Heart right ventricle (tissue), 16 donors: ENCODE data around the gene FERMT1. TPM values are rescaled to one million over a fixed set of nuclear protein-coding genes. Genes with fewer than 3 reads are reported as not detected.
"Not testable (repeated sequence)": the region's sequence is repeated elsewhere in the genome, so short reads cannot be mapped to it uniquely, and the experiment has no call there.

Source experiments
- ATAC-seq, 8 donors: fragments of 200-7000 bp; cut with Tn5 transposase; one replicate each; pipeline ENCODE4 v1.9.1; 2020; ENCODE audit warnings: mild to moderate bottlenecking in 8 of 8, moderate library complexity in 8 of 8, moderate number of reproducible peaks in 1 of 8
- DNase-seq, 2 donors: peaks; one replicate each; pipeline ENCODE4 v3.0.0-alpha.2; 2020
- H3K27ac ChIP-seq, 10 donors: fragments of 200-600 bp; sonication (generic) in 2 of 10; one replicate each; pipeline versions ENCODE4 v1.5.0 to v1.8.0; 2020 to 2022; ENCODE audit warnings: mild to moderate bottlenecking in 3 of 10
- H3K27me3 ChIP-seq, 7 donors: fragments of 200-600 bp; one replicate each; pipeline ENCODE4 v1.8.0; 2021 to 2022; ENCODE audit warnings: mild to moderate bottlenecking in 2 of 7
- H3K36me3 ChIP-seq, 9 donors: fragments of 200-600 bp; sonication (generic) in 1 of 9; one replicate each; pipeline versions ENCODE4 v1.5.0 to v1.8.0; 2020 to 2022; ENCODE audit warnings: mild to moderate bottlenecking in 2 of 9
- H3K4me1 ChIP-seq, 9 donors: fragments of 200-600 bp; sonication (generic) in 1 of 9; one replicate each; pipeline versions ENCODE4 v1.5.0 to v1.8.0; 2020 to 2022; ENCODE audit warnings: mild to moderate bottlenecking in 4 of 9
- H3K4me3 ChIP-seq, 10 donors: fragments of 200-600 bp; sonication (generic) in 2 of 10; one replicate each; pipeline versions ENCODE4 v1.5.0 to v1.8.0; 2020 to 2022; ENCODE audit warnings: mild to moderate bottlenecking in 7 of 10, moderate library complexity in 2 of 10
- H3K9me3 ChIP-seq, 11 donors: fragments of 200-600 bp in 10 of 11; sonication (generic) in 2 of 11; one replicate each; pipeline versions ENCODE4 v1.5.0 to v1.8.0; 2013 to 2022; ENCODE audit warnings: mild to moderate bottlenecking in 2 of 11, control low read depth in 1 of 11, moderate library complexity in 1 of 11
- WGBS, 2 donors: extraction: QIAGEN DNeasy Blood & Tissue Kit; methylation state at CpG; one replicate each; pipeline ENCODE4 v1.1.7; 2013; ENCODE audit warnings: inconsistent platforms in 1 of 2; 5-methylcytosine and 5-hydroxymethylcytosine counted together
- intact Hi-C, 10 donors: fragments of 100-400 bp; cut with DNase I; formaldehyde crosslinking; loops; one replicate each; pipeline versions ENCODE4 v1.11.1 to v1.14.2; 2022
- polyA plus RNA-seq, 2 donors: library from polyadenylated mRNA; stranded (reverse); fragments of 200-250 nt; gene quantifications; one replicate each; pipeline ENCODE4 v1.2.3, GENCODE V29; 2013
- total RNA-seq, 10 donors: library from RNA; stranded (reverse); fragmentation: NEBNext Ultra II Directional in 3 of 10; extraction: Animal tissue kit (Norgen Biotek cat#: 25700) in 3 of 10; gene quantifications; one replicate each; pipeline versions ENCODE4 v1.2.1 to v1.2.4, GENCODE V29; 2021 to 2023
- TF ChIP-seq, protein P1 (sequence below), 9 donors: fragments of 200-600 bp; sonication (generic) in 2 of 9; IDR thresholded peaks; one replicate each; pipeline versions ENCODE4 v1.5.0 to v1.8.0; 2021 to 2022; ENCODE audit warnings: antibody characterized with exemption in 9 of 9, mild to moderate bottlenecking in 5 of 9, moderate library complexity in 1 of 9
- donor health status: Arrhythmogenic right ventricular cardiomyopathy.
- donor health status: ischemic (EF 13 %, LVEDD 7.1; RV severe dilation, severe dysfunction).
- donor health status: healthy with polysubstance abuse.
- donor health status: DM: no; HTN: yes; CAD: no.
- donor health status: DM: no; HTN: no; CAD: no.
- donor health status: ischemic (EF 25% LVEDD 6.9; RV normal size, moderate dysfunction).
- donor health status: ischemic (EF 25% LVEDD 5.7; RV mildly dilated, moderate dysfunction).
- donor health status: healthy.
- donor health status: DM: yes; HTN: yes; CAD: no.
- donor health status: Ischemic cardiomyopathy.
- donor health status: ischemic (EF 35%, LVEDD 5.7; RV mildly dilated, moderate dysfunction).
- donor health status: nonischemic (EF 11% LVEDD 7.7; RV severe dilation, severe dysfunction).
- donor health status: DM: yes; HTN: yes; CAD: no.
- donor health status: PGD.
- donor health status: ischemic (EF 29% LVEDD 5.4; RV normal size, mild dysfunction).
- donor health status: nonischemic (EF 23%, LVEDD 6.1; RV moderate dilation, normal function).

FERMT1 gene
- total and polyA plus RNA-seq, 12 donors: 0.03 to 2.2 (median 1.3) TPM

DNA sequence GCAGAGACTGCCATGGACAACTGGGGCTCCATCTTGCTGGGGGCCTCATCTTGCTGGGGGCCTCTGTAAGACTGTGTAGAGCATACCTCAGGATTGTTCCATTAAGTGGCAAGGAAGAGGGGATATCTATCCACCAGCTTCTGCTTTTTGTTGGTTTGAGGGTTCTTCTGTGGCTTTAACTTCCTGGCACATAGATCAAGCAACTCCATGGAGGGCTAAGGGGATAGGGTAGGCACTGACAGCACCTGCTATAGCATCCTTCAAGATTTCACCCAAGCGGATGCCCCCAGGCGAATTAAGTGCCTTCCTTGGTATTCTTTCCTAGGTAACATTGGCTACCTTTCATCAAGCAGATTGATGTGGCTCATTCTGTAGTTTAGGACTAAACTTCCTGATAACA, 65.1 kb downstream of the FERMT1 start:
- no peak overlapping the region for H3K27ac ChIP-seq
- TF ChIP-seq, protein P1, sequence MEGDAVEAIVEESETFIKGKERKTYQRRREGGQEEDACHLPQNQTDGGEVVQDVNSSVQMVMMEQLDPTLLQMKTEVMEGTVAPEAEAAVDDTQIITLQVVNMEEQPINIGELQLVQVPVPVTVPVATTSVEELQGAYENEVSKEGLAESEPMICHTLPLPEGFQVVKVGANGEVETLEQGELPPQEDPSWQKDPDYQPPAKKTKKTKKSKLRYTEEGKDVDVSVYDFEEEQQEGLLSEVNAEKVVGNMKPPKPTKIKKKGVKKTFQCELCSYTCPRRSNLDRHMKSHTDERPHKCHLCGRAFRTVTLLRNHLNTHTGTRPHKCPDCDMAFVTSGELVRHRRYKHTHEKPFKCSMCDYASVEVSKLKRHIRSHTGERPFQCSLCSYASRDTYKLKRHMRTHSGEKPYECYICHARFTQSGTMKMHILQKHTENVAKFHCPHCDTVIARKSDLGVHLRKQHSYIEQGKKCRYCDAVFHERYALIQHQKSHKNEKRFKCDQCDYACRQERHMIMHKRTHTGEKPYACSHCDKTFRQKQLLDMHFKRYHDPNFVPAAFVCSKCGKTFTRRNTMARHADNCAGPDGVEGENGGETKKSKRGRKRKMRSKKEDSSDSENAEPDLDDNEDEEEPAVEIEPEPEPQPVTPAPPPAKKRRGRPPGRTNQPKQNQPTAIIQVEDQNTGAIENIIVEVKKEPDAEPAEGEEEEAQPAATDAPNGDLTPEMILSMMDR (IDR thresholded peaks at IDR 0.05): no peak
- peaks cover 0 to 14% (median 7%) of the 10 kb centered on the region in 9 donors for H3K4me1 ChIP-seq
- no peaks in the 10 kb centered on the region for H3K36me3 ChIP-seq
- no peak for DNase-seq
- H3K9me3 ChIP-seq: no peaks in the 10 kb centered on the region
- ATAC-seq: no peak
- H3K27me3 ChIP-seq: peaks cover 0 to 34% (median 7%) of the 10 kb centered on the region in 7 donors
- WGBS, 2 donors: 64 to 75% methylated on average over 2 of the region's 2 CpGs
- H3K4me3 ChIP-seq: no peak overlapping the region
- intact Hi-C loops: no loop called here

DNA sequence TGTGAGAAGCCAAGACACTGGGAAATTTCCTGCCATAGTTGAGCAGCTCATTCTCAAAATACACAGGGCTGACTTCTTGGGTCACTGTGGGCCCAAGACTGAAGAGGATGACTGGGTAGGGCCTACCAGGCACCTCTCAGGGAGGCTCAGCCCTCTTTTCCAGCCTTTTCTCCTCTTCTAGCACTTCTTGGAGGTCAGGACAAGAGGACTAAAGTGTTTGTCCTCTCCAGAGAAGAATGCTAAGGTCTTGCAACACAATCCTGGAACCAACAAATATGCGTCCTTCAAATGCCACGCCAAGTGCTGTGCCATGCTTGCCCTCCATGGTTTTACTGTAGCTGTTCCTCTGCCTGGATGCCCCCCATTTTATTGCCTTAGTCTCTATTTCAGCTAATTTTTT, 65.7 kb downstream of the FERMT1 start:
- no peaks in the 10 kb centered on the region for H3K36me3 ChIP-seq
- no peak overlapping the region for H3K27ac ChIP-seq
- TF ChIP-seq, protein P1 (IDR thresholded peaks at IDR 0.05): no peak
- no peaks in the 10 kb centered on the region for H3K9me3 ChIP-seq
- H3K4me3 ChIP-seq: no peak overlapping the region
- peaks cover 0 to 39% (median 12%) of the 10 kb centered on the region in 7 donors for H3K27me3 ChIP-seq
- intact Hi-C loops: no loop called here
- DNase-seq (no peak), ATAC-seq (no peak)
- WGBS, 2 donors: 93 to 97% methylated on average over 2 of the region's 2 CpGs
- H3K4me1 ChIP-seq: peaks cover 0 to 18% (median 12%) of the 10 kb centered on the region in 9 donors

DNA sequence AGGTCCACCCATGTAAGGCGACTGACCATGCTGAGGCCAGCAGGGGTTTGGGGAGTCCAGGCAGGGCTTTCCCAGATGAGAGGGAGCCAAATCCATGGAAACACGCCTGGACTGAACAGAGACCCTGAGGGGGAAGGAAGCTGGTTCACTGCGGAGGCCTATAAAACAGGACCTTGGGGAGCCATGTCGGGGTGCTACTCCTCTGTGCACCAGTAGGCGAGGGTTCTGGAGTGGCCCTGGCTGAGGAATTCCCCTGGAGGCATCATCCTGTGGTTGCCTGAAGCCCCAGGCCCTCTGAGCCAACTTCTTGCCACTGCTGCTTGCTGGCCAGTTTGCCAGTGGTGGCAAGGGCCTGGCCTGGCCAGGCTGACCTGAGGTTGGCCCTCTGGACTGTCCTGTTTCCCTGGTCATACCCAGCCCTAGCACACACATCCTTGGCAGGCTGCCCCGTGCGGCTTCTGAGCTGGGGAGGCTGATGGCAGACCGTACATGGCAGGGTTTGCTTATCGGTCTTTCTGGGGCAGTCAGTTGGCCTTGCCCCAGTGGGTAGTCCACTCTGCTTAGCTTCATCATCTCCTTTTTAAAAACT, 66.8 kb downstream of the FERMT1 start:
- Histone ChIP-seq H3K27ac (no peak overlapping the region), H3K9me3 (no peaks in the 10 kb centered on the region), H3K4me1 (peaks cover 0 to 26% (median 17%) of the 10 kb centered on the region in 9 donors), H3K27me3 (peaks cover 0 to 50% (median 21%) of the 10 kb centered on the region in 7 donors), H3K4me3 (no peak overlapping the region), H3K36me3 (no peaks in the 10 kb centered on the region)
- 88 to 89% methylated on average over 9 of the region's 9 CpGs for WGBS, 2 donors
- intact Hi-C loops: no loop called here
- ATAC-seq (no peak), DNase-seq (no peak)
- TF ChIP-seq, protein P1 (IDR thresholded peaks at IDR 0.05): no peak

DNA sequence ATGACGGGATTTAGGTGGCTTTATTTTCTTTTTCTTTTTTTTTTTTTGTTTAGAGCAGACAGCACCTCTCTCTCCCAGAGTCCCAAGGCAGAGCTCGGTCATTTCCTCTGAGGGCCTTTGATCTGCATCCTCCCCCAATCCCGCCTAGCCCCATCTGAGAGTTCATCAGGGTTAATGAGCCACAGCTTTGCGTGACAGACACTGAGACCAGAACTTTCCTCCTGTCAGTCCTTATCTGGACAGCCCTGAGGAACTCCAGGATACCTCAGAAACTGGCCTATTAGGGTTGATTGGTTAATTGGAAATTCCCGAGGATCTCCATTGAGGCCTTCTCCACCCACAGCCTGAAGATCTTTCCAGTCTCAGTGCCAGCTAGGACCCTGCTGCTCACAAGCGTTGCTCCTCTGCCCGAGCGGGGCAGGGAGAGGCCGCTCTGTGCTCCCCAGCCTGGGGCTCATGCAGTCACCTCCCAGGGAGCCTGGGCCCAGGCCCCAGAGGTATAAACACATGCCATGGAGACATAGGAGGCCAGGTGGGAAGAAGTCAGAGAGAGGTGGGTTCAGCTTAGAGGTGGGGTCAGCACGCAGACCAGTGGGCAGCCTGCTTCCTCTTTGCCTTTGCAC, 67.6 kb downstream of the FERMT1 start:
- no peak overlapping the region for H3K27ac ChIP-seq
- no peak for DNase-seq
- no peak for ATAC-seq
- H3K36me3 ChIP-seq: no peaks in the 10 kb centered on the region
- WGBS, 2 donors: 69 to 72% methylated on average over 10 of the region's 10 CpGs
- H3K4me3 ChIP-seq: no peak overlapping the region
- no peaks in the 10 kb centered on the region for H3K9me3 ChIP-seq
- peaks cover 0 to 57% (median 23%) of the 10 kb centered on the region in 7 donors for H3K27me3 ChIP-seq
- TF ChIP-seq, protein P1 (IDR thresholded peaks at IDR 0.05): no peak
- intact Hi-C loops: no loop called here
- H3K4me1 ChIP-seq: peaks cover 0 to 26% (median 17%) of the 10 kb centered on the region in 9 donors

DNA sequence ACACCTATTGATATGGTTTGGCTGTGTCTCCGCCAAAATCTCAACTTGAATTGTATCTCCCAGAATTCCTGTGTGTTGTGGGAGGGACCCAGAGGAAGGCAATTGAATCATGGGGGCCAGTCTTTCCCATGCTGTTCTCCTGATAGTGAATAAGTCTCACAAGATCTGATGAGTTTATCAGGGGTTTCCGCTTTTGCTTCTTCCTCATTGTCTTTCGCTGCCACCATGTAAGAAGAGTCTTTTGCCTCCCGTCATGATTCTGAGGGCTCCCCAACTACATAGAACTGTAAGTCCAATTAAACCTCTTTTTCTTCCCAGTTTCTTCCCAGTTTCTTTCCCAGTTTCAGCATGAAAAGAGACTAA, 68.2 kb downstream of the FERMT1 start:
- H3K27ac ChIP-seq, intact Hi-C loops, ATAC-seq, H3K9me3 ChIP-seq, H3K4me3 ChIP-seq, DNase-seq, H3K36me3 ChIP-seq: not testable (repeated sequence)
- 45 to 55% methylated on average over 4 of the region's 4 CpGs for WGBS, 2 donors
- Histone ChIP-seq H3K27me3 (peaks cover 0 to 55% (median 20%) of the 10 kb centered on the region in 7 donors), H3K4me1 (peaks cover 0 to 26% (median 17%) of the 10 kb centered on the region in 9 donors)
